Activated T-cell treated with anti-CD3 and anti-CD28 coated beads, Interleukin-2, amount 50 U/mL, for 48 hours (primary cell): ENCODE data around the gene TMEM200B.
A peak's percentile ranks its signal among the peaks of the same experiment; 100 is the strongest.
"Not testable (repeated sequence)": the region's sequence is repeated elsewhere in the genome, so short reads cannot be mapped to it uniquely, and the experiment has no call there.

Experiments used
- DNase-seq, 2 experiments: peaks; one replicate each; pipeline ENCODE4 v3.0.0-alpha.2; 2020

The TMEM200B gene

GRCh38 chr1:29123887-29124365 lies at the start of gene TMEM200B:
TMEM200B (minus strand) TSS chr1:29123903; CDS start chr1:29121828, 2,075 bp downstream.
- no peak for DNase-seq

GRCh38 chr1:29172415-29172939 lies 48.8 kb upstream of the TMEM200B start:
- DNase-seq, result no peak

GRCh38 chr1:29171521-29171920 lies 47.8 kb upstream of the TMEM200B start:
- no peak for DNase-seq

GRCh38 chr1:29171089-29171488 lies 47.4 kb upstream of the TMEM200B start:
- no peak for DNase-seq

GRCh38 chr1:29169976-29170375 lies 46.3 kb upstream of the TMEM200B start:
- no peak for DNase-seq

- peak in 1 of 2 experiments; percentile 3 for DNase-seq
Observed at GRCh38 chr1:29167904-29168303, 44.2 kb upstream of the TMEM200B start.

GRCh38 chr1:29166291-29166878 lies 42.7 kb upstream of the TMEM200B start:
- DNase-seq, result peak; percentile 17

GRCh38 chr1:29164588-29164987 lies 40.9 kb upstream of the TMEM200B start:
- DNase-seq, result no peak

GRCh38 chr1:29162476-29163138 lies 38.9 kb upstream of the TMEM200B start:
- peak; percentile 5 to 17 for DNase-seq

GRCh38 chr1:29162025-29162424 lies 38.3 kb upstream of the TMEM200B start:
- DNase-seq, result no peak

GRCh38 chr1:29159773-29160172 lies 36.1 kb upstream of the TMEM200B start:
- DNase-seq, result no peak

- no peak for DNase-seq
Observed at GRCh38 chr1:29157269-29157601, 33.5 kb upstream of the TMEM200B start.

- peak; percentile 12 to 13 for DNase-seq
Observed at GRCh38 chr1:29156543-29157268, 33.0 kb upstream of the TMEM200B start.

GRCh38 chr1:29152046-29152805 lies 28.5 kb upstream of the TMEM200B start:
- peak in 1 of 2 experiments; percentile 16 for DNase-seq

GRCh38 chr1:29150346-29150745 lies 26.6 kb upstream of the TMEM200B start:
- not testable (repeated sequence) for DNase-seq

- no peak for DNase-seq
Observed at GRCh38 chr1:29148656-29149491, 25.2 kb upstream of the TMEM200B start.

GRCh38 chr1:29145739-29146437 lies 22.2 kb upstream of the TMEM200B start:
- DNase-seq, result no peak

GRCh38 chr1:29144178-29144577 lies 20.5 kb upstream of the TMEM200B start:
- no peak for DNase-seq

GRCh38 chr1:29142714-29143113 lies 19.0 kb upstream of the TMEM200B start:
- DNase-seq, result no peak

GRCh38 chr1:29136391-29136915 lies 12.8 kb upstream of the TMEM200B start:
- no peak for DNase-seq

GRCh38 chr1:29134695-29135028 lies 11.0 kb upstream of the TMEM200B start:
- DNase-seq, result no peak
